ENCODE measurements around the gene LCOR.
"Not testable (repeated sequence)": the region's sequence is repeated elsewhere in the genome, so short reads cannot be mapped to it uniquely, and the experiment has no call there.

LCOR gene

GRCh38 chr10:96831867-96832720 is at the start of gene LCOR:
Gene LCOR (plus strand): TSS chr10:96832298. CDS start chr10:96949058, 116,760 bp downstream.
- peak; percentile 88 to 91 for DNase-seq

DNA sequence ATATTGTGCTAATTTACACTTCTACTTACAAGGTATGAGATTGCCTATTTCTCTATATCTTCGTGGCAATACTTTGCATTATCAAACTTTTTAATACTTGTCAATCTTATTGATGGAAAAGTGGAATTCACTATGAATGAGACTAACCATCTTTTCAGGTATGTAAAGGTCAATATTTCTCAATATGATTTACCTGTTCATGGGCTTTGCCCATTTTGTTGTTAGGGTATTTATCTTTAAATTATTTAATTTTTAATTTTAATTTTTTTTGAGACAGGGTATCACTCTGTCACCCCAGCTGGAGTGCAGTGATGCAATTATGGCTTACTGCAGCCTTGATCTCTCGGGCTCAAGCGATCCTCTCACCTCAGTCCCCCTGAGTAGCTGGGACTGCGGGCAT is 47.8 kb upstream of the LCOR start:
- no peak for DNase-seq

DNA sequence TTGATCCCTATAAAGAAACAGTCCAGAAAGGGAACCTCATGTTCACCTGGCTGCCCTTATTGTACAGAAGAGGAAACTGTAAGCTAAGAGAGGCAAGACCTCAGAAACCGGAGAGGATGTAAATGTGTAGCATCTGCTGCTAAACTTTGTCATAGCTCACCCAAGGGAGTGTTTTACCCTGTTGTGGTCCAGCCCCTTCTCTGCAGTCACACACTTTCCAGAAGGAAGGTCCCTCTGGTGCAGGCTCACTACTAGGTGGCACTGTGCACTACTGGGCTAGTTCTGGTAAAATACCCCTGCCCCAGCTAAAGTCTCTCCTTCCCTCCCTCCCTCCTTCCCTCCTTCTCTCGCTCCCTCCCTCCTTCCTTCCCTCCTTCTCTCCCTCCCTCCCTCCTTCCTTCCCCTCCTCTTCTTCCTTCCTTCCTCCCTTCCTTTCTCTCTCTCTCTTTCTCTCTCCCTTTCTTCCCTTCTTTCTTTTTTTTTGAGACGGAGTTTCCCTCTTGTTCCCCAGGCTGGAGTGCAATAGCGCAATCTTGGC is 42.5 kb upstream of the LCOR start:
- DNase-seq: no peak

DNA sequence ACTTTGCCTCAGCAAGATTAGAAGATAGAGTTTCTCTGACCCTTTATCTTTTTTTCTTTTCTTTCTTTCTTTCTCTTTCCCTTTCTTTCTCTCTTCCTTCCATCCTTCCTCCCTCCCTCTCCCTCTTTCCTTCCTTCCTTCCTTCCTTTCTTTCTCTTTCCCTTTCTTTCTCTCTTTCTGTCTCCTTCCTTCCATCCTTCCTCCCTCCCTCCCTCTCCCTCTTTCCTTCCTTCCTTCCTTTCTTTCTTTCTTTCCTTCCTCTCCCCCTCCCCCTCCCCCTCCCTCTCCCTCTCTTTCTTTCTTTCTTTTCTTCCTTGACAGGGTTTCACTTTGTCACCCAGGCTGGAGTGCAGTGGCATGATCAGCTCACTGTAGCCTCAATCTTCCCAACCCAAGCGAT is 40.2 kb upstream of the LCOR start:
- DNase-seq: no peak

DNA sequence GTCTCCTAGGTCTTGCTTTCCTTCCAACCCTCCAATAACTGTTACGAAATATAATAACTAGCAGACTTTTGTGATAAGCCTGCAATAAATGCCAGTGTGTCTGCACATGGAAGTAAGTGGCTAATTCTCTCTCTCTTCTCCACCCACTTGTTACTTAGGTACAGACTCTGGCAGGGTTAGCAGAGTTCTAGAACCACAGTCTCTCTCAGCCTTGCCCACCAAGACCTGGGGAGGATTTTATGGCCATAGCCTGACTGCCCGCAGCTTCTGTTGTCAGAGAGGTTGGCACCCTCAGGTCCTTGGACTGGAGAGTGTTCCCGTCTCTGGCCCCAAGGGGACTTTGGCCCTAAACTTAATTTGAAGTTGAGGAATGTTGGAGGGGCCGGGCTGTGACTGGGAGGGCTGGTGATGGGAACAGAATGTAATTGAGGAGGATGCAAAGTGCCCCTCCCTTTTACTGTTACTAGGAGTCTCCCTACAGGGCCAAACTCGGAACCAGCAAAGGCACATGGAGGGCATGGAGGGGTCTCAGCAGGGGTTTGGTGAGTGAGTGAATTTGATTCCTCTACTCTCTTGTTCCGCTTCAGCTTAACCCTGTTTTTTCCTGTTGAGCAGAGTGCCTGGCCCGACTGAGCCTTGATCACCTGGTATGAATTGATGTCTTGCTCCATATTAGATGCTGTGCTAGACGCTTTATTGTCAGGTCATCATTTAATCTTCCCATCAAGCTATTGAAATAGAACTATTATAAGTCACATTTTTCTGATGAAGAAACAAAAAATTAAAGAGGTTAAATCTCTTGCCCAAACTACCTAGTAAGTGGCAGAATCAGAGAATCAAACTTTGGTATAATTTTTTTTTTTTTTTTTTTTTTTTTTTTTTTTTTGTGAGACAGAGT is 37.0 kb upstream of the LCOR start:
- no peak for DNase-seq

GRCh38 chr10:96797485-96797884 is 34.6 kb upstream of the LCOR start:
- no peak for DNase-seq

DNA sequence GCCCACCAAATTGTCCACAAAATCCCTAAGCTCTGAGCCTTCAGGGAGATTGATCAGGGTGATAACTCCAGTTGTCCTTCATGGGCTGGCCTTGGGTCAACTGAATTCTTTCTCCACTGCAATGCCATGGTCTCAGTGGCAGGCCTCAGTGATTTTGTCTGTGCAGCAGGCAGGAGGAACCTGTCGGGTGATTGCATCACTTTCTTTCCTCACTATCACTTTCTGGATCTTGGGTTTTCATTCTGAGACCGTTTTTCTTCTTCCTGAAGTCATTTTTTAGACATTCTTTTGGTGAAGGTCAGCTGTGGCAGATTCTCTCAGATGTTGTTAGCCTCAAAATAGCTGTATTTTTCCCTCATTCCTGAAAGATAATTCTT is 28.8 kb upstream of the LCOR start:
- DNase-seq: no peak

DNA sequence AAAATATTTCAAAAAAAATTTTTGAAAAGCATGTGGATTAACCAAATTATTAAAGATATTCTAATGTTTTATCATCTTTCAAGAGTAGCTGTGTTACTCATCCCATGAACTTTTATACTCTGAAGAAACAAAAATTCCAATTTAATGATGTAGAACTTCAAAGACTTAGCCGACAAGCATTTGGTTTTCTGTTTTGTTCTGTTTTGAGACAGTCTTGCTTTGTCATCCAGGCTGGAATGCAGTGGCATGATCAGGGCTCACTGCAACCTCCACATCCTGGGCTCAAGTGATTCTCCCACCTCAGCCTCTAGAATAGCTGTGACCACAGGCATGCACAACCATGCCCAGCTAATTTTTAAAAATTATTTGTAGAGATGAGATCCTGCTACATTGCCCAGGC is 17.8 kb upstream of the LCOR start:
- DNase-seq: no peak

- DNase-seq: not testable (repeated sequence)
Observed at GRCh38 chr10:96818971-96819370, 13.1 kb upstream of the LCOR start.

DNA sequence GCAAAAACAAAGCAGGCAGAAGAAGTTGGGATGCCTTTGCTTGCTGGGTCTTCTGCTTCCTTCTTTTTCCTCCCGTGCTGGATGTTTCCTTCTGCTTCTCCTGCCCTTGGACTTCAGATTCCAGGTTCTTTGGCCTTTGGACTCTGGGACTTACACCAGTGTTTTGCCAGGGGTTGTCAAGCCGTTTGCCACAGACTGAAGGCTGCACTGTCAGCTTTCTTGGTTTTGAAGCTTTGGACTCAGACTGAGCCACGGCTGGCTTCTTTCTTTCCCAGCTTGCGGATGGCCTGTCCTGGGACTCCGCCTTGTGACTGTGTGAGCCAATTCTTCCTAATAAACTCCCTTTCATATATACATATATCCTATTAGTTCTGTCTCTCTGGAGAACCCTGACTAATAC is 11.3 kb upstream of the LCOR start:
- no peak for DNase-seq

DNA sequence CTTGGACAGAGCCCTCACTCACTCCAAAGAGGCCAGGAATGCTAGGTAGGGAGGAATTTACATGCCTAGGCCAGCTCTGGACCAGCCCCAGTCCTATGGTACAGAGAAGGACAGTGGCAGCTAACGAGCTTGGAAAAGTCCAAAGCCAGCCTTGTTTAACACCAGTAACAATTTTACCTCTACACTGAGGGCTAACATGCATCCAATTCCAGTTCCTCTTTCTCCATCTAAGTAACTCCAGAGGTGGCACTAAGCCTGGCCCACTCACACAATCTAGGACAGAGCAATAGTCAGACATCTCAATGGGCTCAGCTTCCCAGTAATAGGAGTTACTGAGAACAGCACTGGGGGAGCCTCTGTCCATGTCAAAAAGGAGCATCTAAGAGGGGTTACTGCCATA is 5.7 kb upstream of the LCOR start:
- DNase-seq: no peak

- DNase-seq: no peak
Observed at GRCh38 chr10:96828609-96829008, 3.5 kb upstream of the LCOR start.

GRCh38 chr10:96829029-96829773 is 2.9 kb upstream of the LCOR start:
- DNase-seq: no peak

DNA sequence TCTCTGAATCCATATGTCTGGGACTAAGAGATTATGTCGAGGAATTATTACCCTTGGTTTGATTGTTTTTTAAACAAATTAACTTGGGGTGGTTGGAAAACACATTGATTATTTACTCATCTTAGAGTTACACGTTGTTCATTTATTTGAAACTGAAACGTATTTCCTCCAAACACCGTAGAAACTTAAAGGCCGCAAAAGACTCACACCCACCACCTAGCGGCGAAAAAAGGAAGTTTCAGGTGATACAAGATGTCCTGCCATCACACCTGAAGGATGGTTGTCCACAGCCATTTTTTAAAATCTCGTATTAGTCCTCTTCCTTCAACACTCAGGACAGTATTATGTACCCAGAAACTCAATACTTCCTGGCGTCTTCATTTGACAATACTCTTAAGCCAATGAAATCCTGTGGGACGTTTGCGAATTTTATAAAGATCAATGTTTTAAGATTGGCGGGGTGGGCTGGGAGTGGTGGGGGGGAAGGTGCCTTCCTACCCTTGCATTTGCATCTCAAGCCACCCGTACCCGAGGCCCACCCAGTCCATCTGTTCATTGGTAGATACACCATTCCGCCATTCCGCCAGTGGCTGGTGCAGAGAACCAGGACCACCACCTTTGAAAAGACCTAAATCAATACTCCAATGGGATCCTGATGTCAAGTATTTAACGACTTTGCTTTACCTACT is 1.4 kb upstream of the LCOR start:
- peak; percentile 85 to 86 for DNase-seq

DNA sequence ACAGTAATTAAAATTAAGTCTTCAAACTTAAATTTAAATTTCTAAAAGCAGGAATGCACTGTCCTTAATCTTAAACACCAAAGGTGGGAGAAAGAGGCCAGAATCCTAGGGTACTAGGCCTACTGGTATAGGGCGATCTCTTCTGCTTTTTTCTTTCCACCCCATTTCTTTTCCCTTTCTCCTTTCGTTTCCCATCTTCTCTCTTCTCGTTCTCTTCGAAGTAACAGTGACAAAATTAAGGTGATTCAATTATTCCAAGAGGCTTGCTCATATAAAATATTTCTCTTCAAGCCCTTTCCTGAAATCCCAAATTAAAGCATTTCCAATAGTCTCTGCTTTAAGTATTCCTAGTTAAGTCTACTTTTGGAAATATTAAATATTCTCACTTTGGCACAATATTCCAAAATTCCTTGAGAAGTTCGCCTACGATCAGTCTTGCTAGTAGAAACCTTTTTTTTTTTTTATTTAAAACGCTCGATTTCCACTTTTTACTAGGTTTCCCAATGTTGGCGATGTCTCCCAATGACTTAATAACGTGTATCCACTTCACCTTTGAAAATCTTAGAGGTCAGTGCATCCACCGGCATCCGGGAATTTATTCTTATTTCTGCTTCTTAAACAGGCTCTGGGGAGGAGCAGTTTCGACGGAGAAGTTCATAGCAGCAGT is 765 bp upstream of the LCOR start:
- DNase-seq: no peak

GRCh38 chr10:96832721-96833219 is 672 bp downstream of the LCOR start:
- DNase-seq: peak; percentile 86 to 91

DNA sequence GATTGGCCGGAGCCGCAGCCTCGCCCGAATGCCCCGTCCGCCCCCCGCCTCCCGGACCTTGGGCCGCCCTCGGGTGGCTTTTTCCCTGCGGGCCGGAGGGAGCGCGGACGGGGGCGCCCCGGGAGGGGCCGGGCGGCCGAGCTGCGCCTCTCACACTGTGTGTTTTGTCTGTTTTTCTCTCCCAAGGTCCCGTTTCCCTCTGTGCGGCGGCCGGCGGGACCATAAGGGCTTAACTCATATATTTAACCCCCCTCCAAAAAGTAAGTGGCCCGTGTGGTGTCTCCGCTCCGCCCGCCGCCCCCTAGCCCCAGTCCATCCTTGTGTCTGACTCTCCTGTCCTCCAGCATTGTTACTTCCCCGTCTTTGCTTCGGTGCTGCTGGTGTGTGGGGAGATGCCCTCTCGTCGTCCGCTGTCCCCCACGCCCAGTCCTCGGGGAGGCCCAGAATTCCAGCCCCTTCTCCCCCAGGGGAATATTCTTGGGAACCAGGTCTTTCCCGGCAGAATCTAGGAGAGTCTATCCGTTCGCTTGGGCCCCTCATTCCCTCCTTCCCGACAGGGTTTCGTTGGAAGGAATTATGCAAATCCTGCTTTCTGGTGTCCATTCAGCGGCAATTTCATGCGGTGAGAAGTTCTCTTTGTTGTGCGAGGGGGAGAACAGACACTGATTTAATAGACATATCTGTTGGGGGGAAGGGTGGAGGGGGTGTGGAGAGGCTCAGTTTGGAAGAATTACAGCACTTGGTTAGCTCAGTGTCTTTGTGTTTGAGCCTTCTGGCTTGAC is 1.3 kb downstream of the LCOR start:
- peak; percentile 30 to 32 for DNase-seq

- no peak for DNase-seq
Observed at GRCh38 chr10:96834120-96834519, 2.0 kb downstream of the LCOR start.

GRCh38 chr10:96835899-96836298 is 3.8 kb downstream of the LCOR start:
- DNase-seq: no peak

DNA sequence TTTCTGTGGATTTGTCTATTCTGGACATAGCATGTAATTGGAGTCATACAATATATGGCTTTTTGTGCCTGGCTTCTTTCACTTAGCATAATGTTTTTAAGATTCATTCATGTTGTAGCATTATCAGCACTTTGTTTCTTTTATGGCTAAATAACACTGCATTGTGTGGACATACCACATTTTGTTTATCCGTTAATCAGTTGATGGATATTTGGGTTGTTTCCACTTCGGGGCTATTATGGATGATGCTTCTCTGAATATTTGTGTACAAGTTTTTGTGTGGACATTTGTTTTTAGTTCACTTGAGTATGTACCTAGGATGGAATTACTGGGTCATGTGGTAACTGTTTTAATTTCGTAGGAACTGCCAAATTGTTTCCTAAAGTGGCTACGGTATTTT is 6.4 kb downstream of the LCOR start:
- no peak for DNase-seq

All from activated T-cell treated with anti-CD3 and anti-CD28 coated beads, Interleukin-2, amount 50 U/mL, for 48 hours (primary cell).